Psoas muscle (tissue), 8 donors: Measurements from ENCODE around the gene SSU72. TPM values are rescaled to one million over a fixed set of nuclear protein-coding genes. Genes with fewer than 3 reads are reported as not detected.

Experiments
- ATAC-seq, 4 donors: fragments of 200-7000 bp; cut with Tn5 transposase; one replicate each; pipeline ENCODE4 v1.9.1; 2020; ENCODE audit warnings: moderate library complexity in 3 of 4, mild to moderate bottlenecking in 2 of 4
- DNase-seq, 2 donors: peaks; one replicate each; pipeline ENCODE4 v3.0.0-alpha.2; 2020
- H3K27ac ChIP-seq: fragments of 200-600 bp; one replicate; pipeline ENCODE4 v1.8.0; 2022
- H3K27me3 ChIP-seq, 3 donors: fragments of 200-600 bp in 1 of 3; one replicate each; pipeline versions ENCODE4 v1.6.1 to v1.8.0; 2013 to 2022; ENCODE audit warnings: low read length in 2 of 3, mild to moderate bottlenecking in 2 of 3, moderate library complexity in 1 of 3; ENCODE audit not compliant: insufficient read depth in 3 of 3
- H3K36me3 ChIP-seq, 2 donors: fragments of 200-600 bp in 1 of 2; one replicate each; pipeline versions ENCODE4 v1.6.1 to v1.8.0; 2013 to 2022; ENCODE audit warnings: low read depth in 1 of 2, mild to moderate bottlenecking in 1 of 2, moderate library complexity in 1 of 2; ENCODE audit not compliant: insufficient read depth in 1 of 2
- H3K4me1 ChIP-seq: fragments of 200-600 bp; one replicate; pipeline ENCODE4 v1.8.0; 2022
- H3K4me3 ChIP-seq: fragments of 200-600 bp; one replicate; pipeline ENCODE4 v1.8.0; 2022; ENCODE audit warnings: mild to moderate bottlenecking
- H3K9me3 ChIP-seq: fragments of 200-600 bp; one replicate; pipeline ENCODE4 v1.8.0; 2022
- WGBS, 3 donors: extraction: QIAGEN DNeasy Blood & Tissue Kit; methylation state at CpG; one replicate each; pipeline versions ENCODE4 v1.1.6 to v1.1.7; 2013; 5-methylcytosine and 5-hydroxymethylcytosine counted together
- intact Hi-C, 2 donors: fragments of 100-400 bp; cut with DNase I; formaldehyde crosslinking; loops; one replicate each; pipeline versions ENCODE4 v1.11.0 to v1.14.2; 2022
- polyA plus RNA-seq, 3 donors: library from polyadenylated mRNA; stranded (reverse); fragments of 200-250 nt; gene quantifications; one replicate each; pipeline ENCODE4 v1.2.3, GENCODE V29; 2013
- total RNA-seq, 4 donors: library from RNA; stranded (reverse); fragmentation: NEBNext Ultra II Directional in 2 of 4; extraction: Animal tissue kit (Norgen Biotek cat#: 25700) in 2 of 4; gene quantifications; one replicate each; pipeline versions ENCODE4 v1.2.1 to v1.2.4, GENCODE V29; 2021 to 2023
- TF ChIP-seq, protein P1 (sequence below): fragments of 200-600 bp; IDR thresholded peaks from one replicate; pipeline ENCODE4 v1.8.0; 2022; ENCODE audit warnings: antibody characterized with exemption
- donor health status: healthy with polysubstance abuse.
- donor health status: DM: no; HTN: no; CAD: no; lungs with moderate emphysema.
- donor health status: Bipolar disorder and iron deficiency.
- donor health status: healthy.
- donor health status: DM: yes; HTN: yes; CAD: no.
- donor health status: DM: no; HTN: no; CAD: no.
- donor health status: DM: no; HTN: no; CAD: no.
- donor health status: DM: yes; HTN: yes; CAD: no.

Gene SSU72
- total and polyA plus RNA-seq, 7 donors, result 130 to 207 (median 179) TPM

DNA sequence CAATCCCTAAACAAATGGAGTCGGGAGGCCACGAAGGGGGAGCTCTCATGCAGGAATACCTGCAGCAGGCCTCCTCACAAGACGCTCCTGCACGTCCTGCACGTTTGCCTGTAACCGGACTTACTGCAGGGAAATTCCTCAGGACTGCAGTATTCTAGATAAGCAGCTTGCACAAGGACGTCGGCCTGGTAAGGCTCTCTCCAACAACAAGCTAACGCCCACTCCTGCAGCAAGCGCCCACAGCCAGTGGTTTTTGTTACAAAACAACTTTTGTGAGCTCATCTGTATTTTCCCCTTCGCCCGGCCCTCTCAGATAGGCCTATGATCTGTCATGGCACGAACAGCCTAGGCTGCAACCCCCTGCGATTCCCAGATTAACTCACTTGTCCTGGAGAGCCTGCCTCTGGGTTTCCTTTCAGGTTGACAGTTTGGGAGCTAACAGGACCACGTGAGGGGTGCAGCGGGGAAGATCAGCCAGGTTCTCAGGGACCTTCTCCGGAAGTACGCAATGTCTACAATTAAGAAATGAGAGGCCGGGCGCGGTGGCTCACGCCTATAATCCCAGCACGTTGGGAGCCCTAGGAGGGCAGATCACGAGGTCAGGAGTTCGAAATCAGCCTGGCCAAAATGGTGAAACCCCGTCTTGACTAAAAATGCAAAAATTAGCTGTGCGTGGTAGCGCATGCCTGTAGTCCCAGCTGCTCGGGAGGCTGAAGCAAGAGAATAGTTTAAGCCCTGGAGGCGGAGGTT is 39.7 kb upstream of the SSU72 start:
- 19 to 24% (median 20%) methylated on average over 30 of the region's 30 CpGs for WGBS, 3 donors
- peak in 1 of 4 donors; percentile 1 for ATAC-seq
- peak; percentile 20 to 54 for DNase-seq
- TF ChIP-seq, protein P1, sequence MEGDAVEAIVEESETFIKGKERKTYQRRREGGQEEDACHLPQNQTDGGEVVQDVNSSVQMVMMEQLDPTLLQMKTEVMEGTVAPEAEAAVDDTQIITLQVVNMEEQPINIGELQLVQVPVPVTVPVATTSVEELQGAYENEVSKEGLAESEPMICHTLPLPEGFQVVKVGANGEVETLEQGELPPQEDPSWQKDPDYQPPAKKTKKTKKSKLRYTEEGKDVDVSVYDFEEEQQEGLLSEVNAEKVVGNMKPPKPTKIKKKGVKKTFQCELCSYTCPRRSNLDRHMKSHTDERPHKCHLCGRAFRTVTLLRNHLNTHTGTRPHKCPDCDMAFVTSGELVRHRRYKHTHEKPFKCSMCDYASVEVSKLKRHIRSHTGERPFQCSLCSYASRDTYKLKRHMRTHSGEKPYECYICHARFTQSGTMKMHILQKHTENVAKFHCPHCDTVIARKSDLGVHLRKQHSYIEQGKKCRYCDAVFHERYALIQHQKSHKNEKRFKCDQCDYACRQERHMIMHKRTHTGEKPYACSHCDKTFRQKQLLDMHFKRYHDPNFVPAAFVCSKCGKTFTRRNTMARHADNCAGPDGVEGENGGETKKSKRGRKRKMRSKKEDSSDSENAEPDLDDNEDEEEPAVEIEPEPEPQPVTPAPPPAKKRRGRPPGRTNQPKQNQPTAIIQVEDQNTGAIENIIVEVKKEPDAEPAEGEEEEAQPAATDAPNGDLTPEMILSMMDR, result no peak
- Histone ChIP-seq H3K4me1 (peaks cover 27% of the 10 kb centered on the region), H3K4me3 (peak overlapping the region; percentile 97), H3K36me3 (peaks cover 0 to 19% of the 10 kb centered on the region in 2 donors), H3K27ac (peak overlapping the region; percentile 100), H3K27me3 (no peaks in the 10 kb centered on the region), H3K9me3 (no peaks in the 10 kb centered on the region)
- intact Hi-C loops, result loop anchor here (5.0 kb wide), 1 partner anchor 37 kb away; no protein-coding TSS in a partner anchor

DNA sequence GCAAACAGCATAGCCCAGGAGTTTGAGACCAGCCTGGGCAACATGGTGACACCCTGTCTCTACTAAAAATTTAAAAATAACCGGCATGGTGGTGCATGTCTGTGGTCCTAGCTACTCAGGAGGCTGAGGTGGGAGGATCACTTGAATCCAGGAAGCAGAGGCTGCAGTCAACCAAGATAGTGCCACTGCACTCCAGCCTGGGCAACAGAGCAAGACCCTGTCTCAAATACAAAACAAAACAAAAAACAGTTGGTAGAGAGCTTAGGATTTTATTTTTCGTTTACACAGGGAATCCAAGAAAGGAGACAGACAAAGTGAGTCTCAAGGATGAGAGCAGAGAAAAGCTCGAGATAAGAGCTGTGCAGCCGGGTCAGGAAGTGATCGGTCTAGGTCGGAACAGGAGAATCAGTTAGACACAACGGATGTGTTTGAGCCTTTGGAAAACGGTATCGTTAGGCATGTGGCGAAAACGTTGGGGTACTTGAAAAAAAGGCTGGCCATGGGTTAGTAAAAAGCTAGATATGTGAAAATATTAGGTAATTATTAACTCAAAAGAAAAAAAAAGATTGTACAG is 38.9 kb upstream of the SSU72 start:
- Histone ChIP-seq H3K27me3 (no peaks in the 10 kb centered on the region), H3K27ac (no peak overlapping the region), H3K9me3 (no peaks in the 10 kb centered on the region), H3K4me3 (peak overlapping the region; percentile 97), H3K36me3 (peaks cover 0 to 17% of the 10 kb centered on the region in 2 donors), H3K4me1 (peaks cover 25% of the 10 kb centered on the region)
- ATAC-seq (no peak), DNase-seq (no peak)
- intact Hi-C loops, result loop anchor here (5.0 kb wide), 1 partner anchor 36 kb away; no protein-coding TSS in a partner anchor
- WGBS, 3 donors, result 74 to 81% (median 80%) methylated on average over 11 of the region's 11 CpGs
- TF ChIP-seq, protein P1, result no peak

GRCh38 chr1:1612104-1612400 is 37.4 kb upstream of the SSU72 start:
- Histone ChIP-seq H3K36me3 (peaks cover 0 to 4% of the 10 kb centered on the region in 2 donors), H3K27ac (no peak overlapping the region), H3K27me3 (no peaks in the 10 kb centered on the region), H3K9me3 (no peaks in the 10 kb centered on the region), H3K4me1 (peaks cover 19% of the 10 kb centered on the region), H3K4me3 (no peak overlapping the region)
- intact Hi-C loops, result loop anchor here (5.0 kb wide), 1 partner anchor 35 kb away; no protein-coding TSS in a partner anchor
- TF ChIP-seq, protein P1, result no peak
- 87 to 92% (median 87%) methylated on average over 3 of the region's 3 CpGs for WGBS, 3 donors
- ATAC-seq (no peak), DNase-seq (no peak)

DNA sequence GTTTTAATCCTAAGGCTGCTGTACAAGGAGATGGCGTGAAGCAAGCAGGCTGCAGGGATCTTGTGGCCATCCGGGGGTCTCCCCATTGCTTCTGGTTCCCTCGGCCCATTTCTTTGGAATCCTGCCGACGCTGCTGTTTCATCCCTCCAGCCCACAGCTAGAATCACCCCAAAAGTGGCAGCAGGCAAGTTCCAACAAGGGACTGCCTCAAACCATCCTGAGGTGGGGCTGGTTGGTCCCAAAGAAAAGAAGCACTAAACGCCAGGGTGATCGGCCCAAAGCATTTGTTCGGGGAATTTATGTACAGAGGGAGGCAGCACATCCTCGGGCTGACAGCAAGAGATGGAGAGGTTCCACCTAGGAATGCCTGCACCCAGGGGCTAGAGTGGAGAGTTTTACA is 36.1 kb upstream of the SSU72 start:
- TF ChIP-seq, protein P1, result no peak
- intact Hi-C loops, result loop anchor here (5.0 kb wide), 1 partner anchor 33 kb away; no protein-coding TSS in a partner anchor
- ATAC-seq (no peak), DNase-seq (no peak)
- 66 to 74% (median 66%) methylated on average over 9 of the region's 9 CpGs for WGBS, 3 donors
- Histone ChIP-seq H3K4me1 (peaks cover 13% of the 10 kb centered on the region), H3K9me3 (no peaks in the 10 kb centered on the region), H3K36me3 (peaks cover 0 to 4% of the 10 kb centered on the region in 2 donors), H3K27ac (no peak overlapping the region), H3K27me3 (no peaks in the 10 kb centered on the region), H3K4me3 (no peak overlapping the region)
